ENCODE data around the gene TMEFF2.

The TMEFF2 gene

GRCh38 chr2:191915750-191916149 lies 279.0 kb downstream of the TMEFF2 start:
- DNase-seq (ENCODE audit: extremely low read depth in 1 of 2, low read depth in 1 of 2): no peak

GRCh38 chr2:191913796-191914195 lies 280.9 kb downstream of the TMEFF2 start:
- no peak for DNase-seq (ENCODE audit: extremely low read depth in 1 of 2, low read depth in 1 of 2)

- no peak for DNase-seq (ENCODE audit: extremely low read depth in 1 of 2, low read depth in 1 of 2)
Observed at GRCh38 chr2:191912764-191913163, 282.0 kb downstream of the TMEFF2 start.

GRCh38 chr2:191910518-191910917 lies 284.2 kb downstream of the TMEFF2 start:
- DNase-seq (ENCODE audit: extremely low read depth in 1 of 2, low read depth in 1 of 2): no peak

GRCh38 chr2:191908874-191909273 lies 285.9 kb downstream of the TMEFF2 start:
- DNase-seq (ENCODE audit: extremely low read depth in 1 of 2, low read depth in 1 of 2): no peak

GRCh38 chr2:191907545-191907944 lies 287.2 kb downstream of the TMEFF2 start:
- DNase-seq (ENCODE audit: extremely low read depth in 1 of 2, low read depth in 1 of 2): no peak

- DNase-seq (ENCODE audit: extremely low read depth in 1 of 2, low read depth in 1 of 2): no peak
Observed at GRCh38 chr2:191907091-191907490, 287.6 kb downstream of the TMEFF2 start.

- no peak for DNase-seq (ENCODE audit: extremely low read depth in 1 of 2, low read depth in 1 of 2)
Observed at GRCh38 chr2:191905336-191905735, 289.4 kb downstream of the TMEFF2 start.

GRCh38 chr2:191901031-191901430 lies 293.7 kb downstream of the TMEFF2 start:
- DNase-seq (ENCODE audit: extremely low read depth in 1 of 2, low read depth in 1 of 2): no peak

GRCh38 chr2:191899410-191899809 lies 295.3 kb downstream of the TMEFF2 start:
- no peak for DNase-seq (ENCODE audit: extremely low read depth in 1 of 2, low read depth in 1 of 2)
